ENCODE data around the gene APOC3. TPM values are rescaled to one million over a fixed set of nuclear protein-coding genes. Genes with fewer than 3 reads are reported as not detected.

APOC3 gene
- total and polyA plus RNA-seq, 10 of the 15 experiments (the other 5 are each of a cell fraction or from before 2014, with no cell fraction given), result 1.9 TPM; not detected in 9

- Histone ChIP-seq H3K9me3 (replicated peaks; ENCODE audit: control insufficient read depth, insufficient read depth, low read length) (no peaks in the 10 kb centered on the region), H3K36me3 (ENCODE audit: control insufficient read depth in 2 of 2, insufficient read depth in 2 of 2, low read length in 1 of 2) (no peaks in the 10 kb centered on the region), H2AFZ (ENCODE audit: control insufficient read depth, low read depth, low read length) (no peak overlapping the region), H3K27me3 (replicated peaks in 1 of 2; ENCODE audit: control insufficient read depth in 2 of 2, insufficient read depth in 2 of 2, low read length in 1 of 2) (no peaks in the 10 kb centered on the region; a peak in 2 of 4 replicates), H3K4me3 (no peak overlapping the region), H3K9ac (ENCODE audit: control insufficient read depth, insufficient read depth, low read length) (no peak overlapping the region), H4K20me1 (ENCODE audit: control insufficient read depth, insufficient read depth) (no peaks in the 10 kb centered on the region), H3K79me2 (ENCODE audit: control insufficient read depth, insufficient read depth, low read length) (no peaks in the 10 kb centered on the region), H3K27ac (ENCODE audit: control insufficient read depth, insufficient read depth) (no peak overlapping the region), H3K4me2 (ENCODE audit: control insufficient read depth, insufficient read depth) (no peak overlapping the region), H3K4me1 (ENCODE audit: control insufficient read depth, insufficient read depth, low read length) (no peaks in the 10 kb centered on the region)
- in situ Hi-C loops (cut with MboI), result no loop called here
- DNase-seq (ENCODE audit: low read depth, low spot score) (no peak), FAIRE-seq (no peak), ATAC-seq (no peak)
- intact Hi-C loops (cut with micrococcal nuclease; ENCODE audit: unreplicated experiment), result no loop called here
- no peak for TF ChIP-seq CHD4 (IDR thresholded peaks at IDR 0.05)
- TF ChIP-seq PAX8 (IDR thresholded peaks at IDR 0.05), result no peak
- TF ChIP-seq, protein P1, sequence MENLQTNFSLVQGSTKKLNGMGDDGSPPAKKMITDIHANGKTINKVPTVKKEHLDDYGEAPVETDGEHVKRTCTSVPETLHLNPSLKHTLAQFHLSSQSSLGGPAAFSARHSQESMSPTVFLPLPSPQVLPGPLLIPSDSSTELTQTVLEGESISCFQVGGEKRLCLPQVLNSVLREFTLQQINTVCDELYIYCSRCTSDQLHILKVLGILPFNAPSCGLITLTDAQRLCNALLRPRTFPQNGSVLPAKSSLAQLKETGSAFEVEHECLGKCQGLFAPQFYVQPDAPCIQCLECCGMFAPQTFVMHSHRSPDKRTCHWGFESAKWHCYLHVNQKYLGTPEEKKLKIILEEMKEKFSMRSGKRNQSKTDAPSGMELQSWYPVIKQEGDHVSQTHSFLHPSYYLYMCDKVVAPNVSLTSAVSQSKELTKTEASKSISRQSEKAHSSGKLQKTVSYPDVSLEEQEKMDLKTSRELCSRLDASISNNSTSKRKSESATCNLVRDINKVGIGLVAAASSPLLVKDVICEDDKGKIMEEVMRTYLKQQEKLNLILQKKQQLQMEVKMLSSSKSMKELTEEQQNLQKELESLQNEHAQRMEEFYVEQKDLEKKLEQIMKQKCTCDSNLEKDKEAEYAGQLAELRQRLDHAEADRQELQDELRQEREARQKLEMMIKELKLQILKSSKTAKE (IDR thresholded peaks at IDR 0.05; ENCODE audit: low read depth, poor library complexity, severe bottlenecking), result no peak
- TF ChIP-seq TCF7 (IDR thresholded peaks at IDR 0.05; ENCODE audit: borderline replicate concordance), result no peak
- ChIA-PET POLR2A (interaction anchor here (1.5 kb wide), 1 partner anchor 10 kb away, joined by 3 read pairs; no protein-coding TSS in a partner anchor), CTCF (interaction anchor here (0.5 kb wide), 1 partner anchor 64 kb away, joined by 4 read pairs; no protein-coding TSS in a partner anchor), RAD21 (ENCODE audit: unreplicated experiment) (no interaction called here), SMC1A (ENCODE audit: uncharacterized antibody, unreplicated experiment) (no interaction called here)
- WGBS (ENCODE audit: insufficient coverage, insufficient replicate concordance, low lambda C conversion rate, missing lambda C conversion rate), result 2% methylated on average over 4 of the region's 5 CpGs
- BruUV-seq (replicated peaks), result no TSS peak
Measured at GRCh38 chr11:116798368-116798767, 31.3 kb upstream of the APOC3 start.

- no peaks in the 10 kb centered on the region for H3K4me1 ChIP-seq (ENCODE audit: control insufficient read depth, insufficient read depth, low read length)
- intact Hi-C loops (cut with micrococcal nuclease; ENCODE audit: unreplicated experiment), result no loop called here
- no peaks in the 10 kb centered on the region for H4K20me1 ChIP-seq (ENCODE audit: control insufficient read depth, insufficient read depth)
- no peak overlapping the region for H2AFZ ChIP-seq (ENCODE audit: control insufficient read depth, low read depth, low read length)
- no TSS peak for BruUV-seq (replicated peaks)
- FAIRE-seq (no peak), ATAC-seq (no peak), DNase-seq (ENCODE audit: low read depth, low spot score) (no peak)
- H3K27ac ChIP-seq (ENCODE audit: control insufficient read depth, insufficient read depth), result no peak overlapping the region
- no peaks in the 10 kb centered on the region; a peak in 2 of 4 replicates for H3K27me3 ChIP-seq (replicated peaks in 1 of 2; ENCODE audit: control insufficient read depth in 2 of 2, insufficient read depth in 2 of 2, low read length in 1 of 2)
- ChIA-PET POLR2A (no interaction called here), SMC1A (ENCODE audit: uncharacterized antibody, unreplicated experiment) (interaction anchor here (1.3 kb wide), 1 partner anchor 35 kb away, joined by 5 read pairs; no protein-coding TSS in a partner anchor), RAD21 (ENCODE audit: unreplicated experiment) (no interaction called here), CTCF (interaction anchor here (0.7 to 1.5 kb wide), 4 partner anchors 9 to 296 kb away, joined by 3 to 5 read pairs (median 4); partner anchors contain the start of gene APOA5)
- H3K9me3 ChIP-seq (replicated peaks; ENCODE audit: control insufficient read depth, insufficient read depth, low read length), result no peaks in the 10 kb centered on the region
- WGBS (ENCODE audit: insufficient coverage, insufficient replicate concordance, low lambda C conversion rate, missing lambda C conversion rate), result 96% methylated on average over 2 of the region's 2 CpGs
- H3K4me3 ChIP-seq, result no peak overlapping the region
- no peaks in the 10 kb centered on the region for H3K36me3 ChIP-seq (ENCODE audit: control insufficient read depth in 2 of 2, insufficient read depth in 2 of 2, low read length in 1 of 2)
- in situ Hi-C loops (cut with MboI), result no loop called here
- H3K9ac ChIP-seq (ENCODE audit: control insufficient read depth, insufficient read depth, low read length), result no peak overlapping the region
- no peaks in the 10 kb centered on the region for H3K79me2 ChIP-seq (ENCODE audit: control insufficient read depth, insufficient read depth, low read length)
- no peak overlapping the region for H3K4me2 ChIP-seq (ENCODE audit: control insufficient read depth, insufficient read depth)
- TF ChIP-seq SMAD5 (IDR thresholded peaks at IDR 0.05; ENCODE audit: low read depth), result no peak
- no peak for TF ChIP-seq JUNB (IDR thresholded peaks at IDR 0.05)
- TF ChIP-seq ATF2 (IDR thresholded peaks at IDR 0.05; ENCODE audit: low read length), result no peak
- no peak for TF ChIP-seq SREBF2 (IDR thresholded peaks at IDR 0.05; ENCODE audit: low read length)
- TF ChIP-seq FOXK2 (IDR thresholded peaks at IDR 0.05), result no peak
- TF ChIP-seq SRF (IDR thresholded peaks at IDR 0.05; ENCODE audit: low read depth in 2 of 2, low read length in 2 of 2), result no peak
- TF ChIP-seq MTA2 (IDR thresholded peaks at IDR 0.05; ENCODE audit: low read depth), result no peak
Measured at GRCh38 chr11:116800610-116801009, 29.1 kb upstream of the APOC3 start.
